Effector memory CD8-positive, alpha-beta T cell (primary cell): Measurements from ENCODE around the gene CCDC122.

ENCODE experiments used
- ATAC-seq: fragments of 150-1000 bp; cut with Tn5 transposase; replicated peaks from 2 replicates; pipeline ENCODE4 v1.10.0; 2021; ENCODE audit warnings: mild to moderate bottlenecking, moderate library complexity
- DNase-seq, 3 experiments: peaks; one replicate each; pipeline ENCODE4 v3.0.0; 2021
- H3K27ac Mint-ChIP-seq, 2 donors: one replicate each; pipeline ENCODE4 v1.8.0; 2022; ENCODE audit warnings: mild to moderate bottlenecking in 2 of 2, mixed read lengths in 2 of 2, moderate library complexity in 2 of 2
- H3K27me3 Mint-ChIP-seq, 2 donors: one replicate each; pipeline ENCODE4 v1.8.0; 2022; ENCODE audit warnings: mixed read lengths in 2 of 2
- H3K36me3 Mint-ChIP-seq: one replicate; pipeline ENCODE4 v1.8.0; 2022; ENCODE audit warnings: mild to moderate bottlenecking, moderate library complexity, mixed read lengths; ENCODE audit not compliant: insufficient read depth
- H3K4me1 Mint-ChIP-seq, 2 donors: one replicate each; pipeline ENCODE4 v1.8.0; 2022; ENCODE audit warnings: low read depth in 2 of 2, mixed read lengths in 2 of 2
- H3K4me3 Mint-ChIP-seq, 2 donors: one replicate each; pipeline ENCODE4 v1.8.0; 2022; ENCODE audit warnings: mild to moderate bottlenecking in 2 of 2, mixed read lengths in 2 of 2, moderate library complexity in 2 of 2
- H3K9me3 Mint-ChIP-seq, 2 donors: one replicate each; pipeline ENCODE4 v1.8.0; 2022; ENCODE audit warnings: mixed read lengths in 2 of 2
- total RNA-seq, 9 experiments: gene quantifications; one replicate each; lab custom pipeline; 2026; lab: John Stamatoyannopoulos, UW

Gene CCDC122
- 0.38 to 5.6 (median 3.0) reads per million in 9 experiments for total RNA-seq

- ATAC-seq (peak; percentile 85), DNase-seq (peak; percentile 66 to 76 (median 73))
- H3K9me3 Mint-ChIP-seq = no peaks in the 10 kb centered on the region
- no peaks in the 10 kb centered on the region for H3K27me3 Mint-ChIP-seq
- no peaks in the 10 kb centered on the region for H3K36me3 Mint-ChIP-seq
- peaks cover 12% of the 10 kb centered on the region in 2 donors for H3K4me1 Mint-ChIP-seq
- H3K27ac Mint-ChIP-seq = peak within 1 kb of the TSS; percentile 93 to 96
- H3K4me3 Mint-ChIP-seq = peak within 1 kb of the TSS; percentile 89 to 90
Observed at GRCh38 chr13:43878892-43879754, at the start of gene CCDC122. TSS of gene CCDC122 (minus strand) at chr13:43879740. CDS start at chr13:43869376, 10,364 bp downstream.

GRCh38 chr13:43924549-43925245 is 45.2 kb upstream of the CCDC122 start:
- Mint-ChIP-seq H3K27ac (no peak overlapping the region), H3K4me3 (no peak overlapping the region), H3K27me3 (peaks cover 34 to 42% of the 10 kb centered on the region in 2 donors), H3K4me1 (no peaks in the 10 kb centered on the region), H3K36me3 (no peaks in the 10 kb centered on the region), H3K9me3 (no peaks in the 10 kb centered on the region)
- DNase-seq (no peak), ATAC-seq (no peak)

DNA sequence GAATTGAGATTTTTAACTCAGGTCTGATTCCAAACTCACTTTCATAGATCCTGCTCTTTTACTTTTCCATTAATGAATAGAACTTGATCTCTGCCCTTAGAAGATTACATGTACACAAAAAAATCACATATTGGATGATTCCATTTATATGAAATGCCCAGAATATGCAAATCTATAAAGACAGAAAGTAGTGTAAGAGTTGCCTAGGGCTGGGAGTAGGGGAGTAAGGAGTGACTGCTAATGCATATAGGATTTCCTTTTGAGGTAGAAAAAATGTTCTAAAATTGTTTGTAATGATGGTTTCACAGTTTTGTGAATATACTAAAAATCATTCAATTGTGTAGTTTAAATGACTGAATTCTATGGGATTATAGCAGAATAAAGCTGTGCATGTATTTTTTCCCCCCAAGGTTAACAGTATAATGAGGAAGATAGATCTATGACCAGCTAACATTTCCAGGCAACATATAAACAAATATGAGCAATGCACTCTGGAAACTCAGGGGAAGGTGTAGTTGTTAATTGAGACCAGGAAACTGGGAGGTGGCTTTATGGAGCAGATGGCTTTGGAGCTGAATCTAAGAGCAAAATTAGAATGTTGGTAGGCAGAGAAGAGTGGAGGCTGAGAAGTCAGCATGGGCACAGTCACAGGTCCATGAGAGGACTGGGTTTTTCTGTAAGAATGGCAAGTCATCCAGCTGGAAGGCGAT is 41.6 kb upstream of the CCDC122 start:
- no peaks in the 10 kb centered on the region for H3K9me3 Mint-ChIP-seq
- peaks cover 35 to 42% of the 10 kb centered on the region in 2 donors for H3K27me3 Mint-ChIP-seq
- no peaks in the 10 kb centered on the region for H3K4me1 Mint-ChIP-seq

DNA sequence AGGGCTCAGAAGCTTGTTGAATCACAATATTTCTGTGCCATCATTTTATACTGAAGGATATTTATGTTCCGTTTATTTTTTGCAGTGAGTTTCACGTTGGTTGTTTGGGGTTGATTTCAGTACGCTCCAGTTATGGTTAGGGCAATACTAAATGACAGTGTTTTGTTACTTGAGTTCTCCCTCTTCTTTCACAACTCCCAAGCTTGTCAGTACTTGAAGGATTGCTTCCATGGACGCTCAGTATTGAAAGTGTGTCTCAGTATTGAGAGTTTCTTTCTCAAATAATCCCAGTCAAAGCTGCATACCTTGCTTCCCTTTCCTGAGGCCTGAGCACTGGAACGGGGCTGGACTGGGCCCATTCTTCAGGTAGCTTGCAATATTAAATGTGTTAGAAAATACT is 39.1 kb upstream of the CCDC122 start:
- no peaks in the 10 kb centered on the region for H3K36me3 Mint-ChIP-seq
- DNase-seq = no peak
- no peaks in the 10 kb centered on the region for H3K9me3 Mint-ChIP-seq
- ATAC-seq = no peak
- H3K27me3 Mint-ChIP-seq = peaks cover 20 to 29% of the 10 kb centered on the region in 2 donors
- no peak overlapping the region for H3K27ac Mint-ChIP-seq
- H3K4me1 Mint-ChIP-seq = no peaks in the 10 kb centered on the region
- H3K4me3 Mint-ChIP-seq = no peak overlapping the region

More for the DNA sequence above, 41.6 kb upstream of the CCDC122 start:
- Mint-ChIP-seq H3K27ac (no peak overlapping the region), H3K4me3 (no peak overlapping the region), H3K36me3 (no peaks in the 10 kb centered on the region)
- DNase-seq (no peak), ATAC-seq (no peak)

GRCh38 chr13:43916828-43917227 is 37.3 kb upstream of the CCDC122 start:
- peaks cover 2% of the 10 kb centered on the region for H3K36me3 Mint-ChIP-seq
- no peaks in the 10 kb centered on the region for H3K4me1 Mint-ChIP-seq
- peaks cover 28 to 39% of the 10 kb centered on the region in 2 donors for H3K27me3 Mint-ChIP-seq
- no peak for ATAC-seq
- no peaks in the 10 kb centered on the region for H3K9me3 Mint-ChIP-seq
- DNase-seq = no peak
- no peak overlapping the region for H3K27ac Mint-ChIP-seq
- H3K4me3 Mint-ChIP-seq = no peak overlapping the region

DNA sequence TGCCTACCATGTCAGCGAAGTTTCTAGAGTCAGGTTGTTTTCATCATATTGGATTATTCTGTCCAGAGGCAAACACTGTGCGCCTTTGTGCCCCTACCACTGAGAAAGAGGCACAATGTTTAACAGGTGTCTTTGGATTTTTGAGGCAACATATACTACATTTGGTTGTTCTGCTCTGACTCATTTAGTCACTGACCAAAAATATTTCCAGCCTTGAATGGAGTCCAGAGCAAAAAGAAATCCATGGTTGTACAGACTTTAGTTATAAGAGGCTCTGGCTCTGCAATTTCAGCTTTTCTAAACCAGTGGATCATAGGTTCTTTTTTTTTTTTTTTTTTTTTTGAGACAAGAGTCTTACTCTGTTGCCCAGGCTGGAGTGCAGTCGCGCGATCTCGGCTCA is 35.9 kb upstream of the CCDC122 start:
- no peaks in the 10 kb centered on the region for H3K4me1 Mint-ChIP-seq
- H3K9me3 Mint-ChIP-seq = no peaks in the 10 kb centered on the region
- no peak overlapping the region for H3K27ac Mint-ChIP-seq
- no peak overlapping the region for H3K4me3 Mint-ChIP-seq
- peaks cover 2% of the 10 kb centered on the region for H3K36me3 Mint-ChIP-seq
- peaks cover 17 to 26% of the 10 kb centered on the region in 2 donors for H3K27me3 Mint-ChIP-seq
- no peak for DNase-seq
- no peak for ATAC-seq

GRCh38 chr13:43911871-43912270 is 32.3 kb upstream of the CCDC122 start:
- DNase-seq (no peak), ATAC-seq (no peak)
- Mint-ChIP-seq H3K27me3 (peaks cover 21 to 23% of the 10 kb centered on the region in 2 donors), H3K9me3 (no peaks in the 10 kb centered on the region), H3K4me1 (no peaks in the 10 kb centered on the region), H3K36me3 (peaks cover 2% of the 10 kb centered on the region), H3K4me3 (no peak overlapping the region), H3K27ac (no peak overlapping the region)

- no peak overlapping the region for H3K27ac Mint-ChIP-seq
- H3K4me3 Mint-ChIP-seq = no peak overlapping the region
- no peak for DNase-seq
- peaks cover 27 to 29% of the 10 kb centered on the region in 2 donors for H3K27me3 Mint-ChIP-seq
- H3K9me3 Mint-ChIP-seq = no peaks in the 10 kb centered on the region
- no peaks in the 10 kb centered on the region for H3K4me1 Mint-ChIP-seq
- no peak for ATAC-seq
- H3K36me3 Mint-ChIP-seq = peaks cover 2% of the 10 kb centered on the region
Observed at GRCh38 chr13:43911278-43911677, 31.7 kb upstream of the CCDC122 start.

DNA sequence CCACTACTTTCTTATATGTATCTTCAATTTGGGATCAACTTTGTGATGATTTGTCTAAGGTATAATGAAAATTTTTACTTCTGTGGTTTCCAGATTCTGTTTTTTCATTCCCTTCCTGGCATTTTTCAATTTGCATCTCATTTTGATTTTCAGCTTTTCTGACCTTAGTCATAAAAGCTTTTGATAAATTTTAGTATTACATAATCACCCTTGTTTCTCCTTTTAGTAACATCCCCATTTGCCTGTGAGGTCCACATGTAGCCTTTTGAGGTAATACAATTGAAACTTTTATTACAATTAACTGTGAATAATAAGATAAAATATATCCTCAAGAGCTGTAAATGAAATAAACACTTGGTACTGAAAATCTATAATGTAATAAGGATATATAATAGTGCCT is 31.3 kb upstream of the CCDC122 start:
- Mint-ChIP-seq H3K27me3 (peaks cover 31 to 32% of the 10 kb centered on the region in 2 donors), H3K27ac (no peak overlapping the region), H3K4me3 (no peak overlapping the region), H3K4me1 (no peaks in the 10 kb centered on the region), H3K36me3 (peaks cover 2% of the 10 kb centered on the region), H3K9me3 (no peaks in the 10 kb centered on the region)
- no peak for DNase-seq
- ATAC-seq = no peak

DNA sequence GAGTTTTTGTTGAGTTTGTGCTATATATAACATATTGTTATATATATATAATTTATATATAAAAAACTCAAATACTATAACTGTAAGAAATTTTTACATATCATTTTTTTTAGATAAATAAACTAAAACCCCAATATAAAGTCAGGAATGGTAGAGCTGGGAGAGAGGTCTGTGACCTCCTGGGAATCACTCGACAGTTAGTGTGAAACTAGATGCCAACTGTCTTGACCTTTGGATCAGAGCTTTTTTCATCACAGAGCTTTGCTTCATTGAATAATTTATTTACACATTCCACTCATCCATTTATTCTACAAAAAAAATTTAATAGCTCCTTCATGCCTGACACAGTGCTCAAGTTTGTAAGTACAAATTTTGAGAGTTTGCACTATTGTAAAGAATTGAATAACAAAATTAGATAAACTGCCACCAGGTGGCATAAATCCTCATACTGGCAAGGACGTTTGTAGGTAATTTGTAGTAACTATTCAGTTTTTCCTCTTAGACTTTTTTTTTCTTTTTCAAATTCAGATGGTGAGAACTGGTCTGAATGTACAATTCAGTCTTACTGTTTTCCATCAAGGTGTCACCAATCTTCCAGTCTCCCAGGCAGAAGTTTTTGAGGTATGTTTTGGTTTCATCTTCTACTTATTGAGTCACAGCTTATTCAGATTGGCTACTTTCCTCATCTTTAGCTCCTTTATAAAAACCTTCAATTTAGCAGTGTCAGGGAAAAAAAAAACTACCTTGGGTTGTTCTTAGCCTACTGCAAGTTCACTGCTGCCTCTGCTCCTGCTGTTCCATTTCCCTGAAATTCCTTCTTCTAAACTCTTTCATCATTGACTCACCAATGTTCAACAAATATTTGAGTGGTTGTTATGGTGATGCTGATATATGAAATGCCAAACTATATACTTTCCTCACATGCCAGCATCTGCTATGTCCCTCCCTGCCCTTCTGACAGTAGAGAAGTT is 28.9 kb upstream of the CCDC122 start:
- Mint-ChIP-seq H3K27ac (no peak overlapping the region), H3K36me3 (peaks cover 2% of the 10 kb centered on the region), H3K4me1 (no peaks in the 10 kb centered on the region), H3K4me3 (no peak overlapping the region), H3K27me3 (peaks cover 31 to 43% of the 10 kb centered on the region in 2 donors), H3K9me3 (no peaks in the 10 kb centered on the region)
- DNase-seq = peak; percentile 1 to 11 (median 8)
- peak; percentile 48 for ATAC-seq

DNA sequence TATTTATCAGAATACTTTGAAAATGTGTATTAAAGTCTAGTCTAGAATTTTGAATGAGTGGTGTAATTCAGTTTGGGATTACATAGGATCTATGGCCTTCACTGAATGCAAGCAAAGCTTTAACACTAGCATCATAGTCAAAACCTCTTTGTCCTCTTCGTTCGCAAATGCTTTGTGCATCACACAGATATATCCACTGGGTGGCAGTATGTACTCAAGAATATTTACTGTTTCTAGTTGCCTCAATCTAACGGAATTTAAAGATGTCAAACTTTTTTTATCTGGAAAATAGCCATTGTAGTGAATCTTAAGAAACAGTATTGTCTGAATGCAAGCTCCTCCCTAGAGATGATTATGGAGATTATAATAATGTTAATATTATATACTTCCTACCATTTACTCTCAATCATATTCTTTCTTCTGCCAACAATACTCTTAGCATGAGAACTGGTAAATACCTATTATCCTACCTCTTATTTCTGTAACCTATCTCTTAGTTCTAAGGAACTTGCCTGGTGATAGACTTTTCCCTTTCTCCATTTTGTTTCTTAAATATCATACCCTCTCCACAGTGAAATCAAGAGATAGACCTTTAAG is 26.0 kb upstream of the CCDC122 start:
- Mint-ChIP-seq H3K4me3 (no peak overlapping the region), H3K27me3 (peaks cover 25 to 43% of the 10 kb centered on the region in 2 donors), H3K36me3 (no peaks in the 10 kb centered on the region), H3K27ac (no peak overlapping the region), H3K9me3 (no peaks in the 10 kb centered on the region), H3K4me1 (no peaks in the 10 kb centered on the region)
- peak; percentile 39 to 44 (median 42) for DNase-seq
- peak; percentile 80 for ATAC-seq

- no peak overlapping the region for H3K27ac Mint-ChIP-seq
- DNase-seq = no peak
- H3K4me3 Mint-ChIP-seq = no peak overlapping the region
- ATAC-seq = no peak
- no peaks in the 10 kb centered on the region for H3K36me3 Mint-ChIP-seq
- no peaks in the 10 kb centered on the region for H3K4me1 Mint-ChIP-seq
- H3K9me3 Mint-ChIP-seq = no peaks in the 10 kb centered on the region
- peaks cover 12% of the 10 kb centered on the region in 2 donors for H3K27me3 Mint-ChIP-seq
Observed at GRCh38 chr13:43895940-43896339, 16.4 kb upstream of the CCDC122 start.
